Measurements from ENCODE around the gene TMOD1. TPM values are rescaled to one million over a fixed set of nuclear protein-coding genes. Genes with fewer than 3 reads are reported as not detected.

The TMOD1 gene
- total and polyA plus RNA-seq, 10 of the 15 experiments (the other 5 are each of a cell fraction or from before 2014, with no cell fraction given) = 4.0 to 44.1 (median 15.4) TPM

DNA sequence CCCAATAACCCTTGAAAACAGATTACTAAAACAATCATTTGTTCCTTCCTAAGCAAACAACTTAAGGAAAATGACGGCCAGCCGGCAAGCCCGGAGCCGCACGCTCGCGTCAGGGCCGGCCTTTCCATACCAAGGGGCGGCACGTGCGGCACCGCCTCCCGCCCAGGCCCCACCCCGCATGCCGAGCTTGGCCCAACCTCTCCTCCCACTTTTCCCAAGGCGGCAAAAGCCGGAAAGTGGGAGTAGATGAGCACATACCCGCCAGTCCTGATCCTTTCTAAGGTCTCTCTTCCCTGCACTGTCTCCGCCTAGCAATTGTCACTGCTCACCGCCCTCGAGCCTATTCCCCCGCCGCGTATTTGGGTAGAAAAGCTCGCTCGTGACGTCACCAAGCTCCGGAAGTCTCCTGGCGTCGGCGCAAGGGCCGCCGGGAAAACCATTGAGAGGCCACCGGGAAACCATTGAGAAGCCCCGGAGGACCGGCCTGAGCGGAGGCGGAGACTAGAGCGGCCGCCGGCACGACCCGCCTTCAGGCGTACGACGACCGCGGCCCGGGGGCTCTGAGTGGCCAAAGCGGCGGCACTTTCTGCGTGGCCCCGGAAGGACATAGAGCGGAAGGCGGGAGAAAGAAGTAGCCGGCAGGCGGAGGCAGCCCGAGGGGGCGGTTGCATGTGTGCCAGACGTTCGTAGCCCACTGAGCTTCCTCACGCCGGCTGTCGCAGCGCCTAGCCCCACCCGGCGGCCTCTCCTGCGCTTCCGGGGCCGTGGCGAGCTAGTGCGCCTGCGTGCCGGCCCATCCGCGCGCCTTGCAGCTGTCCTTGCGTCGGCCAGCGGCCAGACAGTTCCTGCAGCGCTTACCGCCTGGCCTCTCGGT, 131.8 kb downstream of the TMOD1 start, which contains the start of the genes NCBP1 and TSTD2 (continued):
- TF ChIP-seq, protein P1, sequence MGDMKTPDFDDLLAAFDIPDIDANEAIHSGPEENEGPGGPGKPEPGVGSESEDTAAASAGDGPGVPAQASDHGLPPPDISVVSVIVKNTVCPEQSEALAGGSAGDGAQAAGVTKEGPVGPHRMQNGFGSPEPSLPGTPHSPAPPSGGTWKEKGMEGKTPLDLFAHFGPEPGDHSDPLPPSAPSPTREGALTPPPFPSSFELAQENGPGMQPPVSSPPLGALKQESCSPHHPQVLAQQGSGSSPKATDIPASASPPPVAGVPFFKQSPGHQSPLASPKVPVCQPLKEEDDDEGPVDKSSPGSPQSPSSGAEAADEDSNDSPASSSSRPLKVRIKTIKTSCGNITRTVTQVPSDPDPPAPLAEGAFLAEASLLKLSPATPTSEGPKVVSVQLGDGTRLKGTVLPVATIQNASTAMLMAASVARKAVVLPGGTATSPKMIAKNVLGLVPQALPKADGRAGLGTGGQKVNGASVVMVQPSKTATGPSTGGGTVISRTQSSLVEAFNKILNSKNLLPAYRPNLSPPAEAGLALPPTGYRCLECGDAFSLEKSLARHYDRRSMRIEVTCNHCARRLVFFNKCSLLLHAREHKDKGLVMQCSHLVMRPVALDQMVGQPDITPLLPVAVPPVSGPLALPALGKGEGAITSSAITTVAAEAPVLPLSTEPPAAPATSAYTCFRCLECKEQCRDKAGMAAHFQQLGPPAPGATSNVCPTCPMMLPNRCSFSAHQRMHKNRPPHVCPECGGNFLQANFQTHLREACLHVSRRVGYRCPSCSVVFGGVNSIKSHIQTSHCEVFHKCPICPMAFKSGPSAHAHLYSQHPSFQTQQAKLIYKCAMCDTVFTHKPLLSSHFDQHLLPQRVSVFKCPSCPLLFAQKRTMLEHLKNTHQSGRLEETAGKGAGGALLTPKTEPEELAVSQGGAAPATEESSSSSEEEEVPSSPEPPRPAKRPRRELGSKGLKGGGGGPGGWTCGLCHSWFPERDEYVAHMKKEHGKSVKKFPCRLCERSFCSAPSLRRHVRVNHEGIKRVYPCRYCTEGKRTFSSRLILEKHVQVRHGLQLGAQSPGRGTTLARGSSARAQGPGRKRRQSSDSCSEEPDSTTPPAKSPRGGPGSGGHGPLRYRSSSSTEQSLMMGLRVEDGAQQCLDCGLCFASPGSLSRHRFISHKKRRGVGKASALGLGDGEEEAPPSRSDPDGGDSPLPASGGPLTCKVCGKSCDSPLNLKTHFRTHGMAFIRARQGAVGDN (IDR thresholded peaks at IDR 0.05) = peak; percentile 24; the same call in 1 of the 2 replicates
- TF ChIP-seq SMARCA5 (IDR thresholded peaks at IDR 0.05) (peak; percentile 16; the same call in 1 of the 2 replicates), SP1 (IDR thresholded peaks at IDR 0.05; ENCODE audit: low read depth, low read length) (peak; percentile 52), DPF2 (IDR thresholded peaks at IDR 0.05) (0 out of 2 replicates have a peak, but pooled peaks have one; percentile 26), NBN (IDR thresholded peaks at IDR 0.05) (peak; percentile 100), RB1 (IDR thresholded peaks at IDR 0.05; ENCODE audit: borderline replicate concordance) (peak; percentile 20; the same call in 1 of the 2 replicates), CEBPZ (IDR thresholded peaks at IDR 0.05; ENCODE audit: low read depth, low read length) (no peak), HDAC6 (IDR thresholded peaks at IDR 0.05; ENCODE audit: unreplicated experiment) (no peak), RCOR1 (conservative IDR thresholded peaks at IDR 0.05; ENCODE audit: low read depth, low read length) (no peak), MXI1 (IDR thresholded peaks at IDR 0.05; ENCODE audit: low read depth, low read length) (peak; percentile 90), RAD21 (IDR thresholded peaks at IDR 0.05; ENCODE audit: insufficient read depth, low read depth, low read length) (no peak), PRDM15 (CRISPR knock-in tag; IDR thresholded peaks at IDR 0.05) (no peak), NR2F1 (conservative IDR thresholded peaks at IDR 0.05) (no peak), GATAD2B (conservative IDR thresholded peaks at IDR 0.05; ENCODE audit: low read depth) (peak; percentile 69; the same call in 1 of the 2 replicates)
- TF ChIP-seq, protein P2, sequence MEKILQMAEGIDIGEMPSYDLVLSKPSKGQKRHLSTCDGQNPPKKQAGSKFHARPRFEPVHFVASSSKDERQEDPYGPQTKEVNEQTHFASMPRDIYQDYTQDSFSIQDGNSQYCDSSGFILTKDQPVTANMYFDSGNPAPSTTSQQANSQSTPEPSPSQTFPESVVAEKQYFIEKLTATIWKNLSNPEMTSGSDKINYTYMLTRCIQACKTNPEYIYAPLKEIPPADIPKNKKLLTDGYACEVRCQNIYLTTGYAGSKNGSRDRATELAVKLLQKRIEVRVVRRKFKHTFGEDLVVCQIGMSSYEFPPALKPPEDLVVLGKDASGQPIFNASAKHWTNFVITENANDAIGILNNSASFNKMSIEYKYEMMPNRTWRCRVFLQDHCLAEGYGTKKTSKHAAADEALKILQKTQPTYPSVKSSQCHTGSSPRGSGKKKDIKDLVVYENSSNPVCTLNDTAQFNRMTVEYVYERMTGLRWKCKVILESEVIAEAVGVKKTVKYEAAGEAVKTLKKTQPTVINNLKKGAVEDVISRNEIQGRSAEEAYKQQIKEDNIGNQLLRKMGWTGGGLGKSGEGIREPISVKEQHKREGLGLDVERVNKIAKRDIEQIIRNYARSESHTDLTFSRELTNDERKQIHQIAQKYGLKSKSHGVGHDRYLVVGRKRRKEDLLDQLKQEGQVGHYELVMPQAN (conservative IDR thresholded peaks at IDR 0.05) = peak; percentile 90
